ENCODE measurements around the gene GRID1. TPM values are rescaled to one million over a fixed set of nuclear protein-coding genes. Genes with fewer than 3 reads are reported as not detected.

Gene GRID1
- polyA plus RNA-seq, 1 of the 3 experiments (the other 2 are of a cell fraction), result 0.13 TPM

- Histone ChIP-seq H2AFZ (ENCODE audit: low read depth) (no peak overlapping the region), H3K9ac (no peak overlapping the region), H3F3A (replicated peaks; ENCODE audit: insufficient read depth) (no peaks in the 10 kb centered on the region), H3K27ac (ENCODE audit: low read depth in 2 of 2, low read length in 1 of 2) (no peak overlapping the region), H3K79me2 (ENCODE audit: insufficient read depth) (no peaks in the 10 kb centered on the region), H3K9me3 (no peaks in the 10 kb centered on the region), H4K20me1 (ENCODE audit: insufficient read depth) (no peaks in the 10 kb centered on the region), H3K9me2 (no peaks in the 10 kb centered on the region), H3K4me1 (ENCODE audit: control insufficient read depth in 1 of 2, insufficient read depth in 2 of 2, low read depth in 1 of 2, low read length in 1 of 2) (peaks cover 0 to 51% of the 10 kb centered on the region in 2 experiments; a peak in 2 of 4 replicates), H3K4me3 (ENCODE audit: low read depth in 2 of 2, low read length in 1 of 2) (no peak overlapping the region), H3K36me3 (replicated peaks in 1 of 2; ENCODE audit: control insufficient read depth in 1 of 2, insufficient read depth in 2 of 2, low read length in 1 of 2) (no peaks in the 10 kb centered on the region), H3K4me2 (no peak overlapping the region), H3K27me3 (ENCODE audit: insufficient read depth) (no peaks in the 10 kb centered on the region)
- CTCF ChIA-PET, result interaction anchor here (1.0 to 1.9 kb wide), 2 partner anchors 10 to 31 kb away, joined by 3 to 10 read pairs; no protein-coding TSS in a partner anchor
- TF ChIP-seq SMC3 (IDR thresholded peaks at IDR 0.05; ENCODE audit: low read depth, low read length), result no peak
- no peak for TF ChIP-seq RXRA (IDR thresholded peaks at IDR 0.05; ENCODE audit: borderline replicate concordance, low read depth)
- TF ChIP-seq USF1 (IDR thresholded peaks at IDR 0.05; ENCODE audit: borderline replicate concordance, low read depth), result no peak
- TF ChIP-seq EZH2phosphoT487 (IDR thresholded peaks at IDR 0.05; ENCODE audit: borderline replicate concordance, low read depth), result no peak
- TF ChIP-seq GABPA (IDR thresholded peaks at IDR 0.05; ENCODE audit: low read depth), result no peak
- no peak for TF ChIP-seq PBX3 (IDR thresholded peaks at IDR 0.05)
- TF ChIP-seq MAX (IDR thresholded peaks at IDR 0.05; ENCODE audit: low read depth), result no peak
- no peak for TF ChIP-seq NFIC (IDR thresholded peaks at IDR 0.05; ENCODE audit: borderline replicate concordance)
- TF ChIP-seq SIN3A (IDR thresholded peaks at IDR 0.05; ENCODE audit: borderline replicate concordance, low read depth, low read length), result no peak
- TF ChIP-seq TCF12 (IDR thresholded peaks at IDR 0.05), result no peak
- no peak for TF ChIP-seq ELF1 (IDR thresholded peaks at IDR 0.05)
- no peak for TF ChIP-seq TAF1 (IDR thresholded peaks at IDR 0.05; ENCODE audit: borderline replicate concordance, low read depth, low read length)
- TF ChIP-seq RFX5 (IDR thresholded peaks at IDR 0.05; ENCODE audit: low read length), result no peak
- TF ChIP-seq GATA2 (CRISPR knock-in tag; IDR thresholded peaks at IDR 0.05), result no peak
- no peak for TF ChIP-seq USF2 (IDR thresholded peaks at IDR 0.05; ENCODE audit: borderline replicate concordance, low read depth, low read length)
- 56% methylated on average over 3 of the region's 4 CpGs for WGBS (ENCODE audit: low lambda C conversion rate)
- no peak for DNase-seq
- POLR2A ChIA-PET, result interaction anchor here (1.9 kb wide), 1 partner anchor 28 kb away, joined by 6 read pairs; no protein-coding TSS in a partner anchor
These were observed 48.5 kb downstream of the GRID1 start for GRCh38 chr10:86317949-86318725.
